Germinal center (tissue), 1 donor: Measurements from ENCODE around the gene FTO.
A peak's percentile ranks its signal among the peaks of the same experiment; 100 is the strongest.
"Not testable (repeated sequence)": the region's sequence is repeated elsewhere in the genome, so short reads cannot be mapped to it uniquely, and the experiment has no call there.

Experiments used
- DNase-seq: peaks from one replicate; pipeline ENCODE4 v3.0.0; 2012; ENCODE audit warnings: mixed read lengths, low spot score

Gene FTO

DNA sequence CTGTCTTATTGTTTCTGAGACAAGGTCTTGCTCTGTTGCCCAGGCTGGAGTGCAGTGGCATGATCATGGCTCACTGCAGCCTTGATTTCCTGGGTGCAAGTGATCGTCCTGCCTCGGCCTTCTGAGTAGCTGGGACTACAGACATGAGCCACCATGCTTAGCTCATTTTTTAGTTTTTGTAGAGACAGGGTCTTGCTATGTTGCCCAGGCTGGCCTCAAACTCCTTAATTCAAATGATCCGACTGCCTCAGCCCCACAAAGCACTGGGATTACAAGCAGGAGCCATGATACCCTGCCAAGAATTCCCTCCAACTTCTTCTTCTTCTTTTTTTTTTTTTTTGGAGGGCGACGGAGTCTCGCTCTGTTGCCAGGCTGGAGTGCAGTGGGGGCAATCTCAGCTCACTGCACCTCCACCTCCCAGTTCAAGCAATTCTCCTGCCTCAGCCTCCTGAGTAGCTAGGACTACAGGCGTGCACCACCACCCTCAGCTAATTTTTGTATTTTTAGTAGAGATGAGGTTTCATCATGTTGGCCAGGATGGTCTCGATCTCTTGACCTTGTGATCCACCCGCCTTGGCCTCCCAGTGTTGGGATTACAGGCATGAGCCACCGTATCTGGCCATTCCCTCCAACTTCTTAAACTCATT, 477.9 kb downstream of the FTO start:
- not testable (repeated sequence) for DNase-seq

DNA sequence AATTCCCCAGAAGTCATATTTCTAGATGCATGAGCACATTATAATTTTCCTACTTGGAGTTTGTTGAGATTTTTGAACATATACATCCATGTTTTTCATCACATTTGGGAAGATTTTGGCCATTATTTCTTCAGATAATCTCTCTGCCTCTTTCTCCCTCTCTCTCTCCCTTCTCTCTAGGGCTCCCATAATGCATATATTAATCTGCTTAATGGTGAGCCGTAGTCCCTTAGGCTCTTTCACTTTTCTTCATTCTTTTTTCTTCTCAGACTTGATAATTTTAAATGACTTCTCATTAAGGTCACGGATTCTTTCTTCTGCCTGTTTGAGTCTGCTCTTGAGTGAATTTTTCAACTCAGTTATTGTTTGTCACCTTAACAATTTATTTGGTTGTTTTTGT, 481.1 kb downstream of the FTO start:
- no peak for DNase-seq

DNA sequence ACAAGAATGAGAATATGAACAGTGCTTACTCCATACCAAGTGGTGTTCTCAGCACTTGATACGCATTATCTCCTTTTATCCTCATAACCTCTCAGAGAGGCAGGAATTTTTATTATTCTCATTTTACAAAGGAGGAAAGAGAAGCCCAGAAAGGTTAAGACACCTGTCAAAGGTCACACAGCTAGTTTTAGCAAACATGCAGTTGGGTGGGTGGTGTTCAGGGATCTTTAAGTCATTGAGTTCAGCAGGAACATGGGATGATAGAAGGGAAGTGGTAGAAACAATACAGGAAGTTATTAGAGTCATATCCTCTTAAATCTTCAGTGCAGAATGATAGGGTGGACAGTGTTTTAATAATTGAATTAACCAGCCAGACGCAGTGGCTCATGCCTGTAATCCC, 487.2 kb downstream of the FTO start:
- DNase-seq: no peak

DNA sequence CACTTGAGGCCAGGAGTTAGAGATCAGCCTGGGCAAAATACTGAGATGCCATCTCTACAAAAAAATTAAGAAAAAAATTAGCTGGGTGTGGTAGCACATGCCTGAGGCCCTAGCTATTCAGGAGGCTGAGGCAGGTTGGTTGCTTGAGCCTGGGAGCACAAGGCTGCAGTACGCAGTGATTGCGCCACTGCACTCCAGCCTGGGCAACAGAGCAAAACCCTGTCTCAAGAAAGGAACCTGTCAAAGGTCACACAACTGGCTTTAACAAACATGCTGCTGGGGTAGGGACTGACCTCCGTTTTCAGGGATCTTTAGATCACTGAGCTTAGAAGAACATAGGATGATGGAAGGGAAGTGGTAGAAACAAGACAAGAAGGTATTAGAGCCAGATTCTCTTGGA, 487.6 kb downstream of the FTO start:
- DNase-seq: no peak

DNA sequence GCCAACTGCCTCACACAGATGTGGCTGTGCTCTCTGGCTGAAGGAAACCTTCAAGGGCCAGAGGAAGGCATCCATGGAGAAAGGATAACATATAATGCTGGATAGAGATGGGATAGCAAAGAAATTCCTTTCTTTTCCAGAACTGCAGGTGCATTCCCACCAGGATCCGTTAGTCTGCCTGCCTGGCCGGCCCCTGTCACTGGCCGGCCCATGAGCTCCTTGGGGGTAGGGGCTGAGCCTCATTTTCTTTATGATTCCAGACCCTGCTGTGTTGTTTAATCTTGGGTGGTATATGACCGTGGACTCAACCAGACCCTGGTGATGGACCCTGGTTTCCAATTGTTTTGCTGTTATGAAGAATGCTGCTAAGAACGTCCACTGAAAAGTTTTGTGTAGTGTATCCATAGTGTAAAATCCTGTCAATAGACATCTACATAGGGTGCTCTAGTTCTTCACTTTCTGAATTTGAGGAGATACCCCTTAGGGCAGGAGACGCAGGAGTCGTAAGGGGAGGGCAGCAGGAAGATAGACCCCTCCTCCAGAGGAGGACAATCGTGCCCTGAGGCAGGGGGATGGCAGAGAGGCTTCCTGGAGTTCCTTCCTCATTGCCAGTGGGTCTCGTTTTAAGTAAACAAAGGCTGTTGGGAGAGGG, 489.2 kb downstream of the FTO start:
- DNase-seq: no peak

DNA sequence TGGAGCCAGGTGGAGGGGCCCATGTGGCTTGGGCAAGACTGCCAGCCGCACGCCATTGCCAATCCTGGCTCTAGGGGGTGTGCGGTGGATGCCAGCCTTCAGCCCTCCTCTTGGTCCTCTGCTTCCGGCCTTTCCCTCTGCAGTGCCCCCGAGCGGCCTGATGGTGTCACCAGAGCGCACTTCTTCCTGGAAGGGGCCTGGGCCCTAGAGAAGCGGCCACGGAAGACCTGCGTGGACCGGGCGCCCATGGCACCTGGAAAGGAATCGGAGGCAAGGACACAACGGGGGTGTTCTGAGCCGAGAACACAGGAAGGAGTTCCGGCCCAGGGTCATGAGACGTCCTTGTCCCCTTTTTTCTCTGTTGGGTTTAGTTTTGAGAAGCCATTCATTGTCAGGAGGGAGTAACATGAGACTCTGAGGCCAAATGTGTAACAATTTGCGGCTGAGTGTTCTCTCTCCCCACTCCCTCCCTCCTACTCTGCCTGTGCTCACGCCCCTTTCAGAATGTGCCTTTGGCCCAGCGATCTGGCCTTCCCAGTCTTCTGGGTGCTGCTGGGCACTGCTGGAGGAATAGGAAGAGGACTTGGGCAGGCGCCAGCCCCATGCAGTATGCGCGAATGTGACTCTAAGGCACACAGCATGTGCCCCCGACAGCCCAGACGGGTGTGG, 489.8 kb downstream of the FTO start:
- DNase-seq: peak; percentile 73

DNA sequence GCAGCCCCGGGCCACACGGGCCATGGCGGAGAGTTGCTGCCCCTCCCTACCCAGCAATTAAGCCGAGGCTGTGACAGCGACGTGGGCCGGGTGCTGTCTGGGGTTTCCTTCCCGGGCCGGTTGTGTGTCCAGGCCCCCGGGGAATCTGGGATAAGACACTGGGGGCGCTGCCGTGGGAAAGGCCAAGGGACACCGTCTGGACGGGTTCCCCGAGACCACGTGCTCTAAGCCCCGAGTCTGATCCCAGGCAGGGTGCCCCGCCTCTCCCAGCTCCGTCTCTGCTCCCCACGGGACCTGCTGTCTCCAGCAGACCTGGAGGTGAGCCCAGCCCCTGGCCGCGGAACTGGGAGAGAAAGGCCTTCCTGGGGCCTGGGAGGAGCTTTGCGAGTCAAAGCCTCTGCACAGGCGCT, 490.4 kb downstream of the FTO start:
- DNase-seq: no peak

DNA sequence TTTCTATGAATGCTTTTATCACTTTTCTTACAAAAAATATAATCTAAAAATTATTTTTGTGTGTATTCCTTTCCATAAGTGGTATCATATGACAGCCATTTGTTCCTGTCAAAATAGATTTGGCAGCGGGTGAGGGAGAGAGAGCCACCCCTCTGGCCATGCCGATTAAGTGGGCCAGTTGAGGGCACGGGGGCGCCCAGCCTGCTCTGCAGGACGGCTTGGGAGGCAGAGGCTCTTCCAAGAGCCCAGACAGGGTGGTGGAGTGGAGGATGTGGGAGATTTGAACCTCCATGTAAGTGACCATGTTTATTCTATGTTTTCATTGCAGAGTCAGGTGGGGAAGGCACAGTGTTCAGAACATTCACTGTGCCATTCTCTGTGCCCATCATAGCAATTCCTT, 493.8 kb downstream of the FTO start:
- no peak for DNase-seq

DNA sequence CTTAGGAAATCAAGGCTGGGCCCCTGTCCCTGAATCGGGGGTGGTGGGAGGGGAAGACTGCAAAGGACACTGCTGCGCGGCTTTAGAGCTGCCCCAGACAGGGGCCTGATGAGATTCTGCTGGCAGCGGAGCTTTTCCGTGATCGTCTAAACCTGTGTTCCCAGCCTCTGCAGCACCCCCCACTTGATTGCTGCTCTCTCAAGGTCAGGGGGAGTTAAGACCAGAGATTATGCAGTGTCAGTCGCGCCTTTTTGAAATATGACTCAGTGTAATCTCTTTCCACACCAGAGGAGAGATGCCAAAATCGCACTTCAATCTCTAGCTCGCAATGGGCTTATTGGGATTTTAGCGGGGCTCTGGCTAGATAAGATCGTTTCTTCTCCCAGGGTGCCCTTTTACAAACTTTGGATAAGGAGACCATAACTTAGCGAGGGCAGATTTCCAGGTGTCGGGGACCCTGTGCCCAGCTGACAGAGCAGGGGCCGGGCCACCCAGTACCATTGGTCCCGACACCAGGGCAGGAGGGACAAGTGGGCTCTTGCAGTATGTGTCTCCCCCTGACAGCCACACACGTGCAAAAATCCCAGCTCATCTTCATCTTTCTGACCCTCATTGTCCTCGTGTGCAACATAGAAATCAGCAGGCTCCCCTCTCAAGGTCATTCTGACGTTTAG, 495.7 kb downstream of the FTO start:
- DNase-seq: no peak

DNA sequence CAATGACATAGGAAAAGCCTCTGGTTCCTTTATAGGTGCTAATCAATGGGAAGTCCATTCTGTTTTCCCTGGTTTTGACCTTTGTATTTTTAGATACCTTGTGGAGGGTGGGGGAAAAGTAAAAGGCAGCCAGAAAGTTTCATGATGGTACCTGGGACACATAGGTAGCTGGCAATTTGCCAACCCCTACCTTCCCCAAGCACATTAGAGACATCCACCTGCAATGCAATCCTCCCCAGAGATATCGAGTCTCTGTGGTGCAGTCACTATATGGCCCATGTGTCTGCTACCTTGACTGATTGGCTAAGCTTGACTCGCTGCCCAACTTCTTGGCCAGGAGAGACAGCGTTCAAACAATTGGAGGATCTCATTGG, 496.2 kb downstream of the FTO start:
- no peak for DNase-seq

DNA sequence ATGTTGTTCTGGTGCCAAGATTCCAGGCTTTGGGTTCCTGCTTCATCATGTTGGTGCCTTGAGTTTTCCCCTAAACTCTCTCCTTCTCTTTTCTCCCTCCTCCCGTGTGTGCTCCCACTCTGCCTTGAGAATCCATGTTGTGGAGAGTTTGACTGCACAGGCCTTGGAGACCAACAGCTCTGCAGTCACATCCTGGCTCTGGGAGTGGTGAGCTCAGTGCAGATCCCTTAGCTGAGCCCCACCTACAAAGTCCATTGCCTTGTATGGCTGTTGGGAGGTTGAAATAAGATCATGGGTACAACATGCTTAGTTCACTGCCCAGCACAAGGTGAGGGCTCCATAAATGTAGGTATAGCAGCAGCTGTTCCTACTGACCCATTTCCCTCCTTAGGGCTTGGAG, 496.8 kb downstream of the FTO start:
- no peak for DNase-seq

DNA sequence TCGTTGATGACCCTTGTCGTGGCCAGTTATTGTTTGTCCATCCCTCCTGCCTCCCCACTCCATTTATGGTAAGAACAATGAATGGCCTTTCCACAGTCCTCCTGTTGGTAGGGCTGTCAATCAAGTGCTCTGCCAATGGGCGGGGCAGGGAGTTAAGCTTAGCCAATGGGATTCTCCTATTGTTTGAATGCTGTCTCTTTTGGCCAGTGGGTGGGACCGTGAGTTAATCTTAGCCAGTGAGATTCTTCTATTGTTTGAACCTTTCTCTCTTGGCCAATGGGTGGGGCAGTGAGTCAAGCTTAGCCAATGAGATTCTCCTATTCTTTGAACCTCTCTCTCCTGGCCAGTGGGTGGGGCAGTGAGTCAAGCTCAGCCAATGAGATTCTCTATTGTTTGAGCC, 497.2 kb downstream of the FTO start:
- no peak for DNase-seq
